ENCODE data around the gene RAB7B. TPM values are rescaled to one million over a fixed set of nuclear protein-coding genes. Genes with fewer than 3 reads are reported as not detected.
A peak's percentile ranks its signal among the peaks of the same experiment; 100 is the strongest.

Gene RAB7B
- total and polyA plus RNA-seq, 2 of the 13 experiments (the other 11 are each of a cell fraction or from before 2014, with no cell fraction given): 0.05 to 0.46 TPM

- no peak for TF ChIP-seq GMEB2 (CRISPR knock-in tag; IDR thresholded peaks at IDR 0.05; ENCODE audit: low read depth)
- peak; percentile 58 for TF ChIP-seq RXRB (CRISPR knock-in tag; IDR thresholded peaks at IDR 0.05; ENCODE audit: borderline replicate concordance)
- no peak for TF ChIP-seq ZNF709 (CRISPR knock-in tag; IDR thresholded peaks at IDR 0.05)
- peak; percentile 65; the same call in 1 of the 2 replicates for TF ChIP-seq IKZF5 (CRISPR knock-in tag; IDR thresholded peaks at IDR 0.05)
- peak; percentile 66; the same call in 1 of the 2 replicates for TF ChIP-seq ZNF512B (CRISPR knock-in tag; IDR thresholded peaks at IDR 0.05; ENCODE audit: borderline replicate concordance)
- TF ChIP-seq DRAP1 (CRISPR knock-in tag; IDR thresholded peaks at IDR 0.05): 0 out of 2 replicates have a peak, but pooled peaks have one; percentile 35
Measured at GRCh38 chr1:206030714-206031113, 27.5 kb upstream of the RAB7B start (continued).
